PC-3 (cell line): Measurements from ENCODE around the gene RPP21.

Source experiments
- EZH2 ChIP-seq: fragments of 300-600 bp; sonication (generic); IDR thresholded peaks from one replicate; pipeline ENCODE4 v1.6.1; 2017; ENCODE audit warnings: antibody characterized with exemption, mild to moderate bottlenecking, low read length; ENCODE audit not compliant: unreplicated experiment
- TF ChIP-seq, protein P1 (sequence below): fragments of 300-600 bp; sonication (generic); conservative IDR thresholded peaks from 2 replicates; pipeline ENCODE4 v1.5.1; 2017; ENCODE audit warnings: antibody characterized with exemption, low read depth, mild to moderate bottlenecking, low read length

DNA sequence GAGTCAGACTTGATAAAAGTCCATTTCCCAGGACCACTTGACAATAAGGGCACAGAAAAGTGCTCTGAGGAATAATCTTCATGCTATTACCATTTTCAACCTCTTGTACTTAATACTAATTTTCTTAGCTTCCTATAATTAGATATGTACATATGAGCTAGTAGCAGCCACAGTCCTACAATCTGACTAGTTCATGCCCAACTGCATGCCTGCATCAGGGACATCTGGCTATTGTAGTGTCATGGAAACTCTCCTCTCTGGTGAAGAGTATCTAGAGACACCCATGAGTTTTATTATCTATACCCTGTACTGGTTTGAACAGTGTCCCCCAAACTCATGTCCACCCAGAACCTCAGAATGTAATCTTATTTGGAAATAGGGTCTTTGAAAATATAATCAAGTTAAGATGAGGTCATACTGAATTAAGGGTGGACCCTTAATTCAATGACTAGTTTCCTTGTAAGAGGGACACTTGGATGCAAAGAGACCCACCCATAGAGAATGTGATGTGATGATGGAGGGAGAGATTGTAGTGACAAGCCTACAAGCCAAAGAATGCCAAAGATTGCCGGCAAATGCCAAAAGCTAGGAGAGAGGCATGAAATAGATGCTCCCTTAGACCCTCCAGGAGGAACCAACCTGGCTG, 32.2 kb upstream of the RPP21 start:
- TF ChIP-seq, protein P1, sequence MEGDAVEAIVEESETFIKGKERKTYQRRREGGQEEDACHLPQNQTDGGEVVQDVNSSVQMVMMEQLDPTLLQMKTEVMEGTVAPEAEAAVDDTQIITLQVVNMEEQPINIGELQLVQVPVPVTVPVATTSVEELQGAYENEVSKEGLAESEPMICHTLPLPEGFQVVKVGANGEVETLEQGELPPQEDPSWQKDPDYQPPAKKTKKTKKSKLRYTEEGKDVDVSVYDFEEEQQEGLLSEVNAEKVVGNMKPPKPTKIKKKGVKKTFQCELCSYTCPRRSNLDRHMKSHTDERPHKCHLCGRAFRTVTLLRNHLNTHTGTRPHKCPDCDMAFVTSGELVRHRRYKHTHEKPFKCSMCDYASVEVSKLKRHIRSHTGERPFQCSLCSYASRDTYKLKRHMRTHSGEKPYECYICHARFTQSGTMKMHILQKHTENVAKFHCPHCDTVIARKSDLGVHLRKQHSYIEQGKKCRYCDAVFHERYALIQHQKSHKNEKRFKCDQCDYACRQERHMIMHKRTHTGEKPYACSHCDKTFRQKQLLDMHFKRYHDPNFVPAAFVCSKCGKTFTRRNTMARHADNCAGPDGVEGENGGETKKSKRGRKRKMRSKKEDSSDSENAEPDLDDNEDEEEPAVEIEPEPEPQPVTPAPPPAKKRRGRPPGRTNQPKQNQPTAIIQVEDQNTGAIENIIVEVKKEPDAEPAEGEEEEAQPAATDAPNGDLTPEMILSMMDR: no peak
- no peak for TF ChIP-seq EZH2
